OCI-LY7 (cell line): Measurements from ENCODE around the gene PRR16. TPM values are rescaled to one million over a fixed set of nuclear protein-coding genes. Genes with fewer than 3 reads are reported as not detected.

Experiments
- BruUV-seq: library from RNA; stranded (reverse); fragments of 400-500 nt; replicated peaks from 2 replicates; lab custom pipeline; 2021; lab: Mats Ljungman, UMichigan
- CTCF ChIA-PET: fragments of 300-600 bp; sonication (Branson Sonifier 250); formaldehyde crosslinking; loops from one replicate; lab custom pipeline; 2022; ENCODE audit warnings: antibody characterized with exemption; ENCODE audit not compliant: unreplicated experiment; lab: Charles Lee
- POLR2A ChIA-PET: fragments of 300-600 bp; sonication (Branson Sonifier 250); formaldehyde crosslinking; loops from one replicate; lab custom pipeline; 2022; ENCODE audit warnings: antibody characterized with exemption; lab: Charles Lee
- DNase-seq: peaks from one replicate; pipeline ENCODE4 v3.0.0-alpha.2; 2015; ENCODE audit warnings: low spot score
- H2AFZ ChIP-seq: fragments of 200-600 bp; sonication (generic), shearing (Covaris generic); 2 replicates; pipeline ENCODE4 v1.6.1; 2014; ENCODE audit warnings: mild to moderate bottlenecking, antibody characterized with exemption, low read length, moderate library complexity
- H3K27ac ChIP-seq: fragments of 200-600 bp; sonication (generic); 2 replicates; pipeline ENCODE4 v1.5.1; 2014; ENCODE audit warnings: mixed run types, low read depth, mild to moderate bottlenecking, moderate library complexity, low read length, inconsistent platforms; ENCODE audit not compliant: poor library complexity, severe bottlenecking
- H3K36me3 ChIP-seq: fragments of 200-600 bp; sonication (generic); 2 replicates; pipeline ENCODE4 v1.6.1; 2014; ENCODE audit warnings: mild to moderate bottlenecking, antibody characterized with exemption, low read length, moderate library complexity, mixed read lengths; ENCODE audit not compliant: insufficient read depth
- H3K4me1 ChIP-seq: fragments of 200-600 bp; sonication (generic); 2 replicates; pipeline ENCODE4 v1.5.1; 2014; ENCODE audit warnings: mild to moderate bottlenecking, low read length; ENCODE audit not compliant: insufficient read depth, poor library complexity, severe bottlenecking
- H3K4me2 ChIP-seq: fragments of 200-600 bp; sonication (generic); 2 replicates; pipeline ENCODE4 v1.6.1; 2014; ENCODE audit warnings: mild to moderate bottlenecking, low read length
- H3K4me3 ChIP-seq: fragments of 200-600 bp; sonication (generic); 2 replicates; pipeline ENCODE4 v1.5.1; 2014; ENCODE audit warnings: mild to moderate bottlenecking, low read depth, low read length; ENCODE audit not compliant: poor library complexity, severe bottlenecking
- H3K79me2 ChIP-seq: fragments of 200-600 bp; sonication (generic); 2 replicates; pipeline ENCODE4 v1.6.1; 2016; ENCODE audit warnings: low read depth, mild to moderate bottlenecking, low read length, moderate library complexity, mixed read lengths; ENCODE audit not compliant: insufficient read depth
- H3K9me2 ChIP-seq: fragments of 200-600 bp; sonication (generic); 2 replicates; pipeline ENCODE4 v1.6.1; 2016; ENCODE audit warnings: mild to moderate bottlenecking, low read length, mixed read lengths; ENCODE audit not compliant: insufficient read depth
- H3K9me3 ChIP-seq: fragments of 200-600 bp; sonication (generic); 2 replicates; pipeline ENCODE4 v1.6.1; 2014; ENCODE audit warnings: mild to moderate bottlenecking, mixed run types, low read length, mixed read lengths
- H4K20me1 ChIP-seq: fragments of 200-600 bp; sonication (generic); 2 replicates; pipeline ENCODE4 v1.6.1; 2014; ENCODE audit warnings: mild to moderate bottlenecking, antibody characterized with exemption, low read length, moderate library complexity, mixed read lengths; ENCODE audit not compliant: insufficient read depth
- EZH2phosphoT487 ChIP-seq: fragments of 200-600 bp; sonication (generic); IDR thresholded peaks from 2 replicates; pipeline ENCODE4 v1.6.1; 2018; ENCODE audit warnings: low read depth, borderline replicate concordance, mild to moderate bottlenecking, mixed run types, antibody characterized with exemption, low read length, moderate library complexity, mixed read lengths
- intact Hi-C: fragments of 100-400 bp; cut with micrococcal nuclease; formaldehyde crosslinking; loops from one replicate; pipeline ENCODE4 v1.10.0; 2022; ENCODE audit not compliant: unreplicated experiment
- total RNA-seq, 2 experiments: library from RNA; depleted of rRNA in 1 of 2; stranded (reverse); fragments of >200 nt in 1 of 2; shearing (Covaris generic) in 1 of 2; gene quantifications; 2 replicates each; pipeline ENCODE4 v1.2.3, GENCODE V29; 2014 to 2022
- TF ChIP-seq, protein P1 (sequence below): fragments of 200-600 bp; sonication (generic); conservative IDR thresholded peaks from 2 replicates; pipeline ENCODE4 v1.5.1; 2014; ENCODE audit warnings: mild to moderate bottlenecking, antibody characterized with exemption, low read length, moderate library complexity, mixed read lengths

Gene PRR16
- total RNA-seq, 2 experiments from 2014 or later: not detected

DNA sequence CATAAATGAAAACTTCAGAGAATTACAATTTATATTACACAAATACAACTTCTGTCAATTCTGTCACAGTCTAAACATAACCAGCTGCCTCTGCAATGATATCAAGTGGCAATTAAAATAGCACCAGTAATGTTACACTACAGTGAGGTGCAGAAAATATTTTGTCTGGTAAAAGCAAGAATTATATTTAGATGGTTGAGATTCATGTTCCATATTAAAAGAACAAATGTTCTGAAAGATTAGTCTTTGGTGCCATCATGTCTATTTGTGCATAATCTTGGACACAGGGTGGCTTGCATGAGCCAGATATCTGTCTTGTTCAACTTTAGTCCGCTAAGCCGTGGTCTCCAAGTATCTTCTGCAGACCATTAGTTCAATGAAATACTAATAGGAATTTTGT lies 29.0 kb upstream of the PRR16 start:
- BruUV-seq: no TSS peak
- no peak overlapping the region for H3K4me2 ChIP-seq
- DNase-seq: no peak
- intact Hi-C loops: no loop called here
- H3K36me3 ChIP-seq: no peaks in the 10 kb centered on the region
- no peak overlapping the region for H3K27ac ChIP-seq
- H3K4me1 ChIP-seq: no peaks in the 10 kb centered on the region
- no peaks in the 10 kb centered on the region for H4K20me1 ChIP-seq
- TF ChIP-seq, protein P1, sequence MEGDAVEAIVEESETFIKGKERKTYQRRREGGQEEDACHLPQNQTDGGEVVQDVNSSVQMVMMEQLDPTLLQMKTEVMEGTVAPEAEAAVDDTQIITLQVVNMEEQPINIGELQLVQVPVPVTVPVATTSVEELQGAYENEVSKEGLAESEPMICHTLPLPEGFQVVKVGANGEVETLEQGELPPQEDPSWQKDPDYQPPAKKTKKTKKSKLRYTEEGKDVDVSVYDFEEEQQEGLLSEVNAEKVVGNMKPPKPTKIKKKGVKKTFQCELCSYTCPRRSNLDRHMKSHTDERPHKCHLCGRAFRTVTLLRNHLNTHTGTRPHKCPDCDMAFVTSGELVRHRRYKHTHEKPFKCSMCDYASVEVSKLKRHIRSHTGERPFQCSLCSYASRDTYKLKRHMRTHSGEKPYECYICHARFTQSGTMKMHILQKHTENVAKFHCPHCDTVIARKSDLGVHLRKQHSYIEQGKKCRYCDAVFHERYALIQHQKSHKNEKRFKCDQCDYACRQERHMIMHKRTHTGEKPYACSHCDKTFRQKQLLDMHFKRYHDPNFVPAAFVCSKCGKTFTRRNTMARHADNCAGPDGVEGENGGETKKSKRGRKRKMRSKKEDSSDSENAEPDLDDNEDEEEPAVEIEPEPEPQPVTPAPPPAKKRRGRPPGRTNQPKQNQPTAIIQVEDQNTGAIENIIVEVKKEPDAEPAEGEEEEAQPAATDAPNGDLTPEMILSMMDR: no peak
- TF ChIP-seq EZH2phosphoT487: no peak
- CTCF ChIA-PET: no interaction called here
- no peak overlapping the region for H2AFZ ChIP-seq
- no peak overlapping the region for H3K4me3 ChIP-seq
- POLR2A ChIA-PET: no interaction called here
- no peaks in the 10 kb centered on the region for H3K79me2 ChIP-seq
- no peaks in the 10 kb centered on the region for H3K9me2 ChIP-seq
- no peaks in the 10 kb centered on the region for H3K9me3 ChIP-seq

GRCh38 chr5:120436996-120437395 lies 27.1 kb upstream of the PRR16 start:
- no peak overlapping the region for H2AFZ ChIP-seq
- H3K79me2 ChIP-seq: no peaks in the 10 kb centered on the region
- H3K4me2 ChIP-seq: no peak overlapping the region
- ChIA-PET CTCF (no interaction called here), POLR2A (interaction anchor here (0.6 kb wide), 1 partner anchor 241 kb away, joined by 3 read pairs; no protein-coding TSS in a partner anchor)
- no peak for TF ChIP-seq EZH2phosphoT487
- TF ChIP-seq, protein P1: no peak
- H3K4me1 ChIP-seq: no peaks in the 10 kb centered on the region
- no peak overlapping the region for H3K27ac ChIP-seq
- no TSS peak for BruUV-seq
- intact Hi-C loops: no loop called here
- DNase-seq: no peak
- H3K9me2 ChIP-seq: no peaks in the 10 kb centered on the region
- H3K36me3 ChIP-seq: no peaks in the 10 kb centered on the region
- H4K20me1 ChIP-seq: no peaks in the 10 kb centered on the region
- no peak overlapping the region for H3K4me3 ChIP-seq
- no peaks in the 10 kb centered on the region for H3K9me3 ChIP-seq

DNA sequence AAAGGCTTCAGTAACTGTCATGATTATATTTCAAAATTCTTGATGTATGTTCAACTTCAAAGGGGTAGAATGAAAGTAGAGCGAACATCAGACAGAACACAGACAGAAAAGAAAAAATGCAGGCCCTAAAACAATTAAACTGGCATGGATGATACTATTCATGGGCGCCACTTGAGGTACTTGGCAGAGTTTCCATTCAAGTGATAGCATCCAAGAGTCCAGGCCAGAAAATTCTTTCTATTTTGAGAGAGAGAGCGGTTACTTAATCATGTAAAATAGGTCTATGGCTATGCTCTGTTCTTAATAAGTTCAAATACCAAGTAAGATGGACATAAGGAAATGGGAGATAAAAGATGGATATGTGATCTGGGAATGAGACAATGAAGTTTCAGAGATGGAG lies 21.4 kb upstream of the PRR16 start:
- POLR2A ChIA-PET: no interaction called here
- Histone ChIP-seq H3K4me1 (no peaks in the 10 kb centered on the region), H3K9me3 (no peaks in the 10 kb centered on the region), H3K79me2 (no peaks in the 10 kb centered on the region), H3K36me3 (no peaks in the 10 kb centered on the region), H3K4me3 (no peak overlapping the region), H3K27ac (no peak overlapping the region), H3K4me2 (no peak overlapping the region), H4K20me1 (no peaks in the 10 kb centered on the region), H2AFZ (no peak overlapping the region), H3K9me2 (no peaks in the 10 kb centered on the region)
- CTCF ChIA-PET: no interaction called here
- no peak for TF ChIP-seq EZH2phosphoT487
- TF ChIP-seq, protein P1: no peak
- no peak for DNase-seq
- intact Hi-C loops: no loop called here
- BruUV-seq: no TSS peak
